Measurements from ENCODE around the gene TOGARAM1.

TOGARAM1 gene

DNA sequence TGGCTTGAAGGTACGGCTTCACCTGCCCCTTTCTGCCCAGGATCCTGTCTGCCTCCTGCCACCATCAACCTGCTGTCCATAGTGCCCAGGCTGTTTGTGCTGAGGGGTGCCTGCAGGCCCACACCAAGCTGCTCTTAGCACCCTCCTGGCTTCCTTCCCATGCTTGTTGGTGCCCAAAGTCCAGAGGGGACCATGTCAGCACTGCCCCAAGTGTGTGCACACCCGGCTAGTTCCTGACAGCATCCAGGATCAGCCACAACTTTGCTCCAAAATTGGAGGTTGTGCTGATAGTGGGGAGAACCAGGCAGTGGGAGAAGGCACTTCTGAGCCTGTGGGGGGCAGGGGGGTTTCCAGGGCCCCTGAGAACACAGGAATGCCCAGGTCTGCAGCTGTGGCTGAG lies 77.4 kb downstream of the TOGARAM1 start:
- no peak overlapping the region for H3K9ac ChIP-seq (ENCODE audit: low read depth, low read length)
- H3K9me3 ChIP-seq (ENCODE audit: control insufficient read depth, insufficient read depth, low read length), result peaks cover 6% of the 10 kb centered on the region
- H3K36me3 ChIP-seq (ENCODE audit: insufficient read depth, low read length), result peaks cover 3% of the 10 kb centered on the region; the same call in 1 of the 2 replicates
- H3K4me1 ChIP-seq (ENCODE audit: insufficient read depth, low read length), result no peaks in the 10 kb centered on the region

DNA sequence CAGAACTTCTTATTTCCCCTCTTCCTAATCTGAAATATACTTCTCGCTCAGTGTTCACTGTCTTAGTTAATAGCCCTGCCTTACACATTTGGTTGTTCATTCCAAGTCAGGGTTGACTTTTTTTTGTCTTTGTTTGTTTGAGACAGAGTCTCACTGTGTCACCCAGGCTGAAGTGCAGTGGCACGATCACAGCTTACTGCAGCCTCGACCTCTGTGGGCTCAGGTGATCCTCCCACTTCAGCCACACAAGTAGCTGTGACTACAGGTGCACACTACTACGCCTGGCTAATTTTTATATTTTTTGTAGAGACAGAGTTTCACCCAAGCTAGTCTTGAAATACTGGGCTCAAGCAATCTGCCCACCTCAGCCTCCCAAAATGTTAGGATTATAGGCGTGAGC lies 79.7 kb downstream of the TOGARAM1 start:
- peaks cover 6% of the 10 kb centered on the region for H3K9me3 ChIP-seq (ENCODE audit: control insufficient read depth, insufficient read depth, low read length)
- H3K4me1 ChIP-seq (ENCODE audit: insufficient read depth, low read length), result no peaks in the 10 kb centered on the region
- H3K9ac ChIP-seq (ENCODE audit: low read depth, low read length), result no peak overlapping the region
- peaks cover 3% of the 10 kb centered on the region; the same call in 1 of the 2 replicates for H3K36me3 ChIP-seq (ENCODE audit: insufficient read depth, low read length)

DNA sequence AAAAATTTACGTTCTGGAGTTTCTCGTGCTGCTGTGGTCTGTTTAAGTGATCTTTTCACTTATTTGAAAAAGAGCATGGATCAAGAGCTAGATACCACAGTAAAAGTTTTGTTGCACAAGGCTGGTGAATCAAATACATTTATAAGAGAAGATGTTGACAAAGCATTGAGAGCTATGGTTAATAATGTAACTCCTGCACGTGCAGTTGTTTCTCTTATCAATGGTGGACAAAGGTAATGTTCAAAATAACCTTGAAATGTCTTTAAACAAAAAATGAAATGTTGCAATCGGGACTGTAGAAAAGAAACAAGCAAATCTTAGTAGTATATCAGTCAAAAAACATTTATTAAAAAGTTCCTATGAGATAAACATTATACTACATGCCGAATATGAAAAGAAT lies 82.6 kb downstream of the TOGARAM1 start:
- no peaks in the 10 kb centered on the region; the same call in 1 of the 2 replicates for H3K36me3 ChIP-seq (ENCODE audit: insufficient read depth, low read length)
- no peaks in the 10 kb centered on the region; the same call in 1 of the 2 replicates for H3K9me3 ChIP-seq (ENCODE audit: control insufficient read depth, insufficient read depth, low read length)
- H3K4me1 ChIP-seq (ENCODE audit: insufficient read depth, low read length), result no peaks in the 10 kb centered on the region
- no peak overlapping the region for H3K9ac ChIP-seq (ENCODE audit: low read depth, low read length)

DNA sequence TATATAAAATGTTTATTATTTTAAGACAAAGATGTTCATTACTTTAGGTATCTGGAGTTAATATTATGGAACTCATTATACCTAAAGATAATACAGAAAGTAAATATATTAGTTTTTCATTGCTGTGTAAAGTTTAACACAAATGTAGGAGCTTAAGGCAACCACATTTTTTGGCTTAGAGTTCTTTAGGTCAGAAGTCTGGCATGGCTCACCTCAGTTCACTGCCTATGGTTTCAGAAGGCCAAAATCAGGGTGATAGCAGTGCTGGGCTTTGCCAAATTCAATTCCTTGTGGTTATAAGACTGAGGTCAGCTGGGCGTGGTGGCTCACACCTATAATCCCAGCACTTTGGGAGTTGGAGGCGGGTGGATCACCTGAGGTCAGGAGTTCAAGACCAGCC lies 86.4 kb downstream of the TOGARAM1 start:
- H3K4me1 ChIP-seq (ENCODE audit: insufficient read depth, low read length), result no peaks in the 10 kb centered on the region
- no peaks in the 10 kb centered on the region for H3K9me3 ChIP-seq (ENCODE audit: control insufficient read depth, insufficient read depth, low read length)
- H3K36me3 ChIP-seq (ENCODE audit: insufficient read depth, low read length), result peaks cover 3% of the 10 kb centered on the region
- H3K9ac ChIP-seq (ENCODE audit: low read depth, low read length), result no peak overlapping the region

DNA sequence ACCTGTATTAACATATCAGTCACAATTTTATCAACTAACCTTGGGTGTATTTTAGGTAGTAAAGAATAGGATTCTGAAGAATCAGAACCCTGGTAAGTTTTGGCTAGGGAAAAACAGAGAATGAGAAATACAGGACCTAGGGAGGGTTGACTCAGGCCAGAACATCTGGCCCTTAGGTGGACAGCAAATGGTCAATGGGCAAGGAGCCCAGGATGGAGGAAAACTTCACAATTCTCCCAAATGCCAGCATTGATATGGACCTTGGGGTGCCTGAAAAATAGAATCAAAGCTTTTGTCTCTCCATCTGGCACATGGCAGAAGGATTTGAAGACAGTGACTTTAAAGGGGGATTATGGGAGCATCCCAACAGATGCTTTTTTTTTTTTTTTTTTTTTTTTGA lies 89.2 kb downstream of the TOGARAM1 start:
- Histone ChIP-seq H3K4me1 (ENCODE audit: insufficient read depth, low read length) (no peaks in the 10 kb centered on the region), H3K36me3 (ENCODE audit: insufficient read depth, low read length) (peaks cover 3% of the 10 kb centered on the region), H3K9me3 (ENCODE audit: control insufficient read depth, insufficient read depth, low read length) (no peaks in the 10 kb centered on the region), H3K9ac (ENCODE audit: low read depth, low read length) (no peak overlapping the region)

DNA sequence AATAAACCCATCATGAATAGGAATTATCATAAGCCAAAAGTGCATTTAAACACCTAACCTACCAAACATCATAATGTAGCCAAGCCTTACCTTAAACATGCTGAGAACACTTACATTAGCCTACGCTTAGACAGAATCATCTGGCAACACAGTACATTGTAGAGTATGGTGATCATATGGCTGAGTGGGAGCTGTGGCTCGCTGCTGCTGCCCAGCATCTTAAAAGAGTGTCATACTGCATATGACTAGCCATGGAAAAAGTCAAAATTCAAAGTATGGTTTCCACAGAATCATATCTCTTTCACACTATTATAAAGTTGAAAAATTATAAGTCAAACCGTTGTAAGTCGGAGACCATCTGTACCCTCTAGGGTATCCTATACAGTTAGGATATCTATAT lies 89.9 kb downstream of the TOGARAM1 start:
- H3K36me3 ChIP-seq (ENCODE audit: insufficient read depth, low read length), result peaks cover 3% of the 10 kb centered on the region; the same call in 1 of the 2 replicates
- H3K9ac ChIP-seq (ENCODE audit: low read depth, low read length), result no peak overlapping the region
- no peaks in the 10 kb centered on the region for H3K9me3 ChIP-seq (ENCODE audit: control insufficient read depth, insufficient read depth, low read length)
- no peaks in the 10 kb centered on the region for H3K4me1 ChIP-seq (ENCODE audit: insufficient read depth, low read length)

DNA sequence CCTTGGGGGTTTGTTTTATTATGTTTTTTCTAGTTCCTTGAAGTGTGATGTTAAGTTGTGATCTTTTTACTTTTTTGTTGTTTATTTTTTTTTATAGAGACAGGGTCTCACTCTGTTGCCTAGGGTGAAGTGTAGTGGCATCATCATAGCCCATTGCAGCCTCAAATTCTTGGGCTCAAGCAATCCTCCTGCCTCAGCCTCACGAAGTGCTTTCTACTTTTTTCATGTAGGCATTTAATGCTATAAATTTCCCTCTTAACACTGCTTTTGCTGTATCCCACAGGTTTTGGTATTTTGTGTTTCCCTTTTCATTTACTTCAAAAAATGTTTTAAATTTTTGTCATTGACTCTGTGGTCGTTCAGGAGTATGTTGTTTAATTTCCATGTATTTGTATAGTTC lies 95.4 kb downstream of the TOGARAM1 start:
- Histone ChIP-seq H3K4me1 (ENCODE audit: insufficient read depth, low read length) (no peaks in the 10 kb centered on the region), H3K9ac (ENCODE audit: low read depth, low read length) (no peak overlapping the region), H3K9me3 (ENCODE audit: control insufficient read depth, insufficient read depth, low read length) (no peaks in the 10 kb centered on the region), H3K36me3 (ENCODE audit: insufficient read depth, low read length) (no peaks in the 10 kb centered on the region)

DNA sequence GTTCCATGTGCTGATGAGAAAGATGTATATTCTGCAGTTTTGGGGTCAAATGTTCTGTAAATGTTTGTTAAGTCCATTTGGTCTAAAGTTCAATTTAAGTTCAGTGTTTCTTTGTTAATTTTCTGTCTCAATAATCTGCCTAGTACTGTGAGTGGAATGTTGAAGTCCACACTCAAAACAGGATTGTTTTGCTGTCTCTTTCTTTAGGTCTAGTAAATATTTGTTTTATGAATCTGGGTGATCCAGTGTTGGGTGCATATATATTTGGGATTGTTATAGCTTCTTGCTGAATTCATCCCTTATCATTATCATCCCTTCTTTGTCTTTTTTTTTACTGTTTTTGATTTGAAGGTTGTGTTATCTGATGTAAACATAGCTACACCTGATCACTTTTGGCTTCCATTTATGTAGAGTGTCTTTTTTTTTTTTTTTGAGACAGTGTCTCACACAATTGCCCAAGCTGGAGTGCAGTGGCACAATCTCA lies 95.9 kb downstream of the TOGARAM1 start:
- H3K4me1 ChIP-seq (ENCODE audit: insufficient read depth, low read length), result no peaks in the 10 kb centered on the region
- H3K36me3 ChIP-seq (ENCODE audit: insufficient read depth, low read length), result no peaks in the 10 kb centered on the region
- H3K9ac ChIP-seq (ENCODE audit: low read depth, low read length), result no peak overlapping the region
- H3K9me3 ChIP-seq (ENCODE audit: control insufficient read depth, insufficient read depth, low read length), result no peaks in the 10 kb centered on the region

DNA sequence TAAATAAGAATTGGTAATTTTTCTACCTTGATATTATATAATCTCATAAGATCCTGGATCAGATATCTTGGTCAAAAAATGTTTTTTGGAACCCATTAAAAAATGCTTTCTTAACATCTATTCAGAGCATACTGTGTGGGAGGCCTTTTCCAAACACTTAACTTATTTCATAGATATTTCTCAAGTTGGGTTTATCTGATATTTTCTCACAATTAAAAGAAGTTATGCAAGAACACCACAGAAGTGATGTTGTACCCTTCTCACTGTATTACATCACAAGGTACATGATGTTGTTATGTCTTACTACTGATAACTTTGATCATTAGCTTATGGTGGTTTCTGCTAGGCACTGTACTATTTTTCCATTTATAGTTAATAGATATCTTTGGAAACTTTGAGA lies 98.6 kb downstream of the TOGARAM1 start:
- no peak overlapping the region for H3K9ac ChIP-seq (ENCODE audit: low read depth, low read length)
- no peaks in the 10 kb centered on the region for H3K36me3 ChIP-seq (ENCODE audit: insufficient read depth, low read length)
- H3K9me3 ChIP-seq (ENCODE audit: control insufficient read depth, insufficient read depth, low read length), result no peaks in the 10 kb centered on the region
- no peaks in the 10 kb centered on the region for H3K4me1 ChIP-seq (ENCODE audit: insufficient read depth, low read length)

DNA sequence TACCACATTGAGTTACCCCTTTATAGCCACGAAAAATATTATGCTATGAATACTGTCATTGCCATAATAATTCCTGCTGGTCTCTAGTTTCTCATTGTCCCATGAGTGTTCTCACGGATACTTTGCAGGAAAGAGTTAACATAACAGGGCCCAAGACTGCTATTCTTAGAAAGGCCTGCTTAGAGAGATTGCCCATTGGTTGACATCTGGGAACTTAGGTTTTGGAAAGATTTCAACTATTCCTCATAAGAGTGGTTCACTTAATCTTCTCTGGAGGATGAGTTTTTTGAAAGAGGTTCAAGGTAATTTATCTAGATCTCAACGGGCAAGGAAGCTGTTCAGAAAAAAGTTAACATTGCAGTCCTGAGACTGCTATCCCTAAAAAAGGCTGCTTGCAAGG lies 103.5 kb downstream of the TOGARAM1 start:
- Histone ChIP-seq H3K9ac (ENCODE audit: low read depth, low read length) (no peak overlapping the region), H3K4me1 (ENCODE audit: insufficient read depth, low read length) (no peaks in the 10 kb centered on the region), H3K36me3 (ENCODE audit: insufficient read depth, low read length) (no peaks in the 10 kb centered on the region), H3K9me3 (ENCODE audit: control insufficient read depth, insufficient read depth, low read length) (no peaks in the 10 kb centered on the region)

DNA sequence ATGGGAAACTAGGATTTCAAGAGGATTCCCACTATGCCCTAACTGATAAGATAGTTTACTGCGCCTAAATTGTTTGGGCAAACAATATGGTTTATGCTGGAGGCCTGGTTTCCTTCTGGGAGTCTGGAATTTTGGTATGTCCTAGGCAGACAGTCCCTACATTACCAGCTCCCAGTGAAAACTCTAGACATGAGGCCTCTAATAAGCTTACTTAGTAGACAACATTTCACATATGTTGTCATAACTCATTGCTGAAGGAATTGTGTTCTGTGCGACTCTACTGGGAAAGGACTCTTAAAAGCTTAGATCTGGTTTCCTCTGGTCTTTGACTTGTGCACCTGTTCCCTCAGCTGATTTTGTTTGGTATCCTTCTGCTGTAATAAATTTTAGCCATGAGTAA lies 104.0 kb downstream of the TOGARAM1 start:
- no peaks in the 10 kb centered on the region for H3K4me1 ChIP-seq (ENCODE audit: insufficient read depth, low read length)
- no peaks in the 10 kb centered on the region for H3K9me3 ChIP-seq (ENCODE audit: control insufficient read depth, insufficient read depth, low read length)
- no peaks in the 10 kb centered on the region for H3K36me3 ChIP-seq (ENCODE audit: insufficient read depth, low read length)
- no peak overlapping the region for H3K9ac ChIP-seq (ENCODE audit: low read depth, low read length)

DNA sequence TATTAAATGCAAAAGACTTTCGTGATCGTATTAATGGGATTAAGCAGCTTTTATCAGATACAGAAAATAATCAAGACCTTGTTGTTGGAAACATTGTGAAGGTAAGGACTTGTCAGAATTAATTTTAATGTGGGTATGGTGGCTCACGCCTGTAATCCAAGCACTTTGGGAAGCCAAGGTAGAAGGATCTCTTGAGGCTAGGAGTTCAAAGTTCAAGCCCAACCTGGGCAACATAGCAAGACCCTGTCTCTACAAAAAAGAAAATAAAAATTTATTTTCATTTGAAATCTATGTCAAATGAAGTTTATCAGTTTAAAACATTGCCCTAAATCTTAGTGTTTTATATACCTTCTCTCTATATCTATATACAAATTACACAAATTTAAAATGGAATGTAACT lies 104.7 kb downstream of the TOGARAM1 start:
- Histone ChIP-seq H3K36me3 (ENCODE audit: insufficient read depth, low read length) (no peaks in the 10 kb centered on the region), H3K4me1 (ENCODE audit: insufficient read depth, low read length) (no peaks in the 10 kb centered on the region), H3K9me3 (ENCODE audit: control insufficient read depth, insufficient read depth, low read length) (no peaks in the 10 kb centered on the region), H3K9ac (ENCODE audit: low read depth, low read length) (no peak overlapping the region)

DNA sequence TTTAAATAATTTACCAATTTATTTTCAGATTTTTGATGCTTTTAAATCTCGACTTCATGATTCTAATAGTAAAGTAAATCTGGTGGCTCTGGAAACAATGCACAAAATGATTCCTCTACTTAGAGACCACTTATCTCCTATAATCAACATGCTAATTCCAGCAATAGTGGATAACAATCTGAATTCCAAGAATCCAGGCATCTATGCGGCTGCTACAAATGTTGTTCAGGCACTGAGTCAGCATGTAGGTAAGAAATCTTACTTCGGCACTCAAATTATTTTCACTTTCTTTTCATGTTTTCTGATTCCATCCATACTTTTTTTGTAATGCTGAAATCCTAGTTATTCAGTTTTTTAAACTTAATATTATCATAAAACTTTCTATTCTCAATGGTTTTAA lies 106.4 kb downstream of the TOGARAM1 start:
- no peak overlapping the region for H3K9ac ChIP-seq (ENCODE audit: low read depth, low read length)
- no peaks in the 10 kb centered on the region for H3K36me3 ChIP-seq (ENCODE audit: insufficient read depth, low read length)
- H3K4me1 ChIP-seq (ENCODE audit: insufficient read depth, low read length), result no peaks in the 10 kb centered on the region
- H3K9me3 ChIP-seq (ENCODE audit: control insufficient read depth, insufficient read depth, low read length), result no peaks in the 10 kb centered on the region

DNA sequence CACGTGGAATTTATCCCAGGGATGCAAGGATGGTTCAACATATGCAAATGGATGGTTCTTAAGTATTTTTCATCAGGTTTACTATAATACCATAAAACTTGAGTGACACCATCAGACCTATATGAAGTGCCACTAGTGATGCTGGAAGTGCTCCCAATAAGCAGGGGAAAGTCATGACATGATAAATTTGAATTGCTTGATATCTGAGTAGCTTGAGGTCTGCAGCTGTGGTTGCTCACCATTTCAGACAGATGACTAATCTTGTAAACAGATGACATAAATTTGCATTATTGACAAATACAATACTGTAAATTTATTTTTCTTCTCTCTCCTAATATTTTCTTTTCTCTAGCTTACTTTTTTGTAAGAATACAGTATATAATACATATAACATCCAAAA lies 108.2 kb downstream of the TOGARAM1 start:
- no peaks in the 10 kb centered on the region for H3K4me1 ChIP-seq (ENCODE audit: insufficient read depth, low read length)
- H3K9ac ChIP-seq (ENCODE audit: low read depth, low read length), result no peak overlapping the region
- H3K36me3 ChIP-seq (ENCODE audit: insufficient read depth, low read length), result no peaks in the 10 kb centered on the region
- H3K9me3 ChIP-seq (ENCODE audit: control insufficient read depth, insufficient read depth, low read length), result no peaks in the 10 kb centered on the region

DNA sequence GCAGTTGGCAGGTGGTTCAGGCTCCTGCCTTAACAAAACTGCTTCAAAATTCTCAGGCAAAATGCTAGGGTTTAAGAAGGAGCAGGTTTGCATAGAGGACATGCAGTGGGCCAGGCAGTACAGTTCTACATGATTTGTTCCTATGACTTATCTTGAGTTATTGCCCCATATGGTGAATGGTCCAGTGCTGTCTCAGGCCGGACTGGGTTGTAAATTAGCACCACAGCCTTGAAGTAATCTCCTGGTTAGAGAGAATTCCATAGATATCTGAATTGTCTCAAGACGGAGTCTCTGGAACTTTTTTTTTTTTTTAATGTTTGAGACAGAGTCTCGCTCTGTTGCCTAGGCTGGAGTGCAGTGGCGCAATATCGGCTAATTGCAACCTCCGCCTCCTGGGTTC lies 110.1 kb downstream of the TOGARAM1 start:
- no peaks in the 10 kb centered on the region for H3K9me3 ChIP-seq (ENCODE audit: control insufficient read depth, insufficient read depth, low read length)
- H3K4me1 ChIP-seq (ENCODE audit: insufficient read depth, low read length), result no peaks in the 10 kb centered on the region; the same call in 1 of the 2 replicates
- H3K36me3 ChIP-seq (ENCODE audit: insufficient read depth, low read length), result no peaks in the 10 kb centered on the region
- H3K9ac ChIP-seq (ENCODE audit: low read depth, low read length), result no peak overlapping the region
